GM19035 (cell line): ENCODE measurements around the gene GLIPR1.
"Not testable (repeated sequence)": the region's sequence is repeated elsewhere in the genome, so short reads cannot be mapped to it uniquely, and the experiment has no call there.

Experiments used
- ATAC-seq: cut with Tn5 transposase; IDR thresholded peaks from one replicate; pipeline ENCODE4 v1.9.1; 2021; ENCODE audit not compliant: unreplicated experiment

The GLIPR1 gene

DNA sequence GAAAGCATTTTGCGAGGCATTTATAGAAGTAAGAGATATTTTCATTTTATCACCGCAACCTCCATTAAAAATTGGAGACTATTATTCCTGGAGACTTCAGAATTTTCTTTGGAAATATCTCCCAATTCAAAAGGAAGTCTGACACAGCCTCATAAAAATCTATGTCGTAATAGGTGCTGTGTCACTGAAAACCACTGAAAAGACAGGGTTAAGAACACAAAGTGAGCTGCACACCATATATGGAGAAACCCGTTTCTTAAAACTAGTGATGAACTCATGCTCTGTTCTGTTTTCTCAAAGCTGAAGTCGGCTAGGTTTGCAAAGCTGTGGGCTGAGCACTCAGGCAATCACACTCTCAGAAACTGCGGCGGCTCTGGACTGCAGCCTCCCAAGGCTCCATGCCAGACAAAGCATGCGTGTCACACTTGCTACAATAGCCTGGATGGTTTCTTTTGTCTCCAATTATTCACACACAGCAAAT, at the start of gene GLIPR1:
GLIPR1 (plus strand) TSS at position 287 of the 481 bp plus-strand sequence; CDS start at position 413, 126 bp downstream.
- ATAC-seq, result peak; percentile 90

DNA sequence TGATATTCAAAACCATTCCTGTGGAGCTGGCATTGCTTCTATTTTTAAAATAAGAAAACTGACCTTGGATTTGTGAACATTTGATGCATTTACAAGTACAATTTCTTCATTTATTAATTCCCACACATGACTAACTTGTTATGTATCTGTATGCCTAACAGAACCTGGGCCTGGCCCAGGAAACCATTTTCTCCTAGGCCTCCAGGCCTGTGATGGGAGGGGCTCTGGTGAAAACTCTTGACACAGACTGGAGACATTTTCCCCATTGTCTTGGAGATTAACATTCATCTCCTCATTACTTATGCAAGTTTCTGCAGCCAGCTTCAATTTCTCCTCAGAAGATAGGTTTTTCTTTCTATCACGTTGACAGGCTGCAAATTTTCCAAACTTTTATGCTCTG, 47.6 kb upstream of the GLIPR1 start:
- no peak for ATAC-seq

DNA sequence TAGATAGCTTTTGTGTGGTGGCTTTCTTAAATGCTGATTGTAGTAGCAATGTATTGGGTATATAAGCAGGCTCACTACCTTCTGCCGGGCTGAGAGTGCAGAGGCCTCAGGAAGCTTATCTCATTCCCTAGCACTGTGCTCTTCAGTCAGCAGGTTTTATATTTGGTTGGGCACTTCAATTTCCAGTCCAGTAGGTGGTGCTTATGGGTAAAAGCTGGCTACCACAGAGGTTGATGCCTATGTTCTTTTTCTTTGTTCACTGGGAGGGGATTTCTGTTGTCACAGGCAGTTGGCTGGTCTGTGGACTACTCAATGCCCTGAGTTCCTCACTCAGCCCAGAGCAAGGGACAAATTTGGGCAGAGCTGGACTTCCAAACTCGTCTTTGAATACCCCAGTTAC, 43.0 kb upstream of the GLIPR1 start:
- peak; percentile 71 for ATAC-seq

DNA sequence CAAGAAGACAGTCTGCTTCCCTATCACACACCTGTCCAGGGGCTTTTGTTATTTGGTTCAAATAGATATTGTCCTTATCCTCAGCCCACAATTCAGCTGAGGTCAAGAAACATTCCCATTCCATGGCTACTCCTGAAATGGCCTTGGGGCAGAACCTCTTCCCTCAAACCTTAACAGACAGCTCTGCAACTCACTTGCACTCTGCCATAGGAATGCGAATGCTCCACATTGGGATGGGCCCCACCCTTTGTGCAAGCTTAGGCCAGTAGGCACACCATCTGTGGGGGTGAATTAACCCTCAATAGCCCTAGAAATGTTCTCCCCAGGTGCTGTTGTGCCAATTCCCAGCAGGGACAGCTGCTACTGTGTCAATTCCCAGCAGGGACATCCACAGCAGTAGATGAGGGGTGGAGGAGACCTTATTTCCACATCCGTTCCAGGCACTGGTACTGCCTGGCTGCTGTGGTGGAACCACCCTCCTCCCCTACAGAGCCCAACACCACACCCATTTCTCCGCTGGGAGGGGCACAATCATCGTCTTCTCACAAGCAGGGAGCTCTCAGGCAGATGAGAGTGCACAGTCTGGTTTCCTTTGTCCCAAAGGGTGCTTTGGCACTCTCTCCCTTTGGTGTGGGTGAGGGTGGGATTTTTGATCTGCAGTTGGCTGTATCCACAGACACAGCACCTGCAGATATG, 42.3 kb upstream of the GLIPR1 start:
- no peak for ATAC-seq

DNA sequence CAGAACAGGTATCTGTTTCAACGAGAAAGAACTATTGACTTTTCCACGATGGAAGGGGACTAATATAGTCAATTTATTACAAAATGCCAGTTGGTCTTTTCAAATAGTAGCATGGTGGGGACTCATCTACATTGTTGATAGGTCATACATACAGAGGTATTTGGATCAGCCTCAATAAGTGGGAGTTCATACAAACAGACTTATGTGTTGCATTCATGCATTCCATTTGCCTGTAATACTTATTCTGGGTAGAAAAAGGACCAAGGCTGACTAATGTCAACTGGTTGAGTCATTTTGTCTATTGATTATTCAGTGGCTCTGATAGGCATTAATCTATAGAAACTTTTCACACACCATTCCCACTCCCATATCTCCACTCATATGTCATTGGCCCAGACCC, 41.5 kb upstream of the GLIPR1 start:
- ATAC-seq, result no peak

DNA sequence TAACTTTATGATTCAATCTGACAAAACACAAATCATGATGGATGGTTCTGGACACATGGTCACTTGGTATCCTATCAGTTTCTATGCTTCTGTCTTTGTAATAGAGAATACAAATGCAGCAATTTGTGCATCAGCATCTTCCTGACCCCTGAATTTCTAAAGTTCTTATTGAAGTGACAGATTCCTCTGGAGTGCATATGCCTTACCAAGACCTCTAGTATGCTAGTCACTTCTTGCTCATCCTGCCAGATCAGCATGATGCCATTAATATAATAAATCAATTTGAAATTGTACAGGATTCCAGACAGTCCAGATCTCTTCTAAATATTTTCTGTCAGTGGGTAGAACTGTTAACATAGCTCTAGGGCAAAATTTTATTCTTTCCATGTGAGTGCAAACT, 40.6 kb upstream of the GLIPR1 start:
- ATAC-seq, result no peak

DNA sequence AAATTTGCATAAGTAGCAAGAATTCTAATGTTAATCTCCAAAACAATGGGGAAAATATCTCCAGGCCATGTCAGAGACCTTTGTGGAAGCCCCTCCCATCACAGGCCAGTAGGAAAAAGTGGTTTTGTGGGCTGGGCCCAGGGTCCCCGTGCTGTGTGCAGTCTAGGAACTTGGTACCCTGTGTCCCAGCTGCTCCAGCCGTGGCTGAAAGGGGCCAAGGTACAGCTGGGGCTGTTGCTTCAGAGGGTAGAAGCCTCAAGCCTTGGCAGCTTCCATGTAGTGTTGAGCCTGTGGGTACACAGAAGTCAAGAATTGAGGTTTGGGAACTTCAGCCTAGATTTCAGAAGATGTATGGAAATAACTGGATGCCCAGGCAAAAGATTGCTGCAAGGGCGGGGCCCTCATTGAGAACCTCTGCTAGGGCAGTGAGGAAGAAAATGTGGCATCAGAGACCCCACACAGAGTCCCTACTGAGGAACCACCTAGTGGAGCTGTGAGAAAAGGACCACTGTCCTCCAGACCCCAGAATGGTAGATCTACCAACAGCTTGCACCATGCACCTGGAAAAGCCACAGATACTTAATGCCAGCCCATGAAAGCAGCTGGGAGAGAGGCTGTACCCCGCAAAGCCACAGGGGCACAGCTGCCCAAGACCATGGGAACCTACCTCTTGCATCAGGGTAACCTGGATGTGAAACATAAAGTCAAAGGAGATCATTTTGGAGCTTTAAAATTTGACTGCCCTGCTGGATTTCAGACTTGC, 38.7 kb upstream of the GLIPR1 start:
- not testable (repeated sequence) for ATAC-seq

DNA sequence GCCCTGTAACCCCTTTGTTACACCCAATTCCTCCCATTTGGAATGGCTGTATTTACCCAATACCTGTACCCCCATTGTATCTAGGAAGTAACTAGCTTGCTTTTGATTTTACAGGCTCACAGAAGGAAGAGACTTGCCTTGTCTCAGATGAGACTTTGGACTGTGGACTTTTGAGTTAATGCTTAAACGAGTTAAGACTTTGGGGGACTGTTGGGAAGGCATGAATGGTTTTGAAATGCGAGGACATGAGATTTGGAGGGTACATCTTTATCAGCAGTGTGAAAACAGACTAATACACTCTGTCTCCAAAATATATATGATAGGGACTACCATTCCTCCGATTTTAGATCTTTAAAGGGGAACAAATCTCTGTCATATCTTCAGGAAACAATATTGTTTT, 38.1 kb upstream of the GLIPR1 start:
- ATAC-seq, result not testable (repeated sequence)

DNA sequence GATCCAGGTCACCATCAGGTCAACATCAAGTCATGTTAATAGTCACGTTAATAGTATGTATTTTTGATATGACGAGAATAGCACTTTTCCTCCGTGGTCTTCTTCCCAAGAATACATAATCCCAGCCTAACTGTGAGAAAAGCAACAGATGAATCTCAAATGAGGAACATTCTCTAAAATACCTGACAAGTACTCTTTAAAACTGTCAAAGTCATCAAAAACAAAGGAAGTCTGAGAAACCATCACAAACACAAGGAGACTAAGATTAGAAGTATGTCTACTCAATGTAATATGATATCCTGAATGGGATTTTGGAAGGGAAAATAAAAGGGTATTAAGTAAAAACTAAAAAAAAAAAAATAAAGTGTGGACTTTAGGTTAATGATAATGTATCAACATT, 36.8 kb upstream of the GLIPR1 start:
- no peak for ATAC-seq

DNA sequence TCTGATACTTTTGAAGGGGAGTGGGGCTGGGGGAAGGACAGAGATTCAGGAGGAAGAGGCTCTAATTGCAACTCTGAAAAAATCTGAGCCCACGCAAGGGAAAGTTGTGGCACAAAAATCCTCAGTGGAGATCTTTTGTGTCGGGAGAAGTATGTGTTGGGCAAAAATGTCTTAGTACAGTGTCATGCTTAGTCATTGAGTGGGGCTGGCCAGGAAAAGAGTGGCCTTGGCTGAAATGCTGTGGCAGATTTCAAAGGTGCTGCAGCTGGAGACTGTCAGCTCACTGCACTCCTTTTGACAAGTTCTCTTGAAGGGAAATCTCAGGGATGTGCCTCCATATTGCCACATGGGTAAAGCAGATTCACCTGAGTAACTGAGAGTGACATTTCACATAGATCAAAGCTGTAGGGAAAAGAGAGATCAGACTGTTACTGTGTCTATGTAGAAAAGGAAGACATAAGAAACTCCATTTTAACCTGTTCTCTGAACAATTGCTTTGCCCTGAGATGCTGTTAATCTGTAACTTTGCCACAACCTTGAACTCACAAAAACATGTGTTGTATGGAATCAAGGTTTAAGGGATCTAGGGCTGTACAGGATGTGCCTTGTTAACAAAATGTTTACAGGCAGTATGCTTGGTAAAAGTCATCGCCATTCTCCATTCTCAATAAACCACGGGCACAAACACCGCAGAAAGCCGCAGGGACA, 36.0 kb upstream of the GLIPR1 start:
- ATAC-seq, result no peak

DNA sequence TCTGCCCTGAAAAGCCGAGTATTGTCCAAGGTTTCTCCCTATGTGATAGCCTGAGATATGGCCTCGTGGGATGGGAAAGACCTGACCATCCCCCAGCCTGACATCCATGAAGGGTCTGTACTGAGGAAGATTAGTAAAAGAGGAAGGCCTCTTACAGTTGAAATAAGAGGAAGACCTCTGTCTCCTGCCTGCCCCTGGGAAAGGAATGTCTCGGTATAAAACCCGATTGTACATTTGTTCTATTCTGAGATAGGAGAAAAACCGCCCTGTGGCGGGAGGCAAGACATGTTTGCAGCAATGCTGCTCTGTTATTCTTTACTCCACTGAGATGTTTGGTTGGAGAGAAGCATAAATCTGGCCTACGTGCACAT, 35.4 kb upstream of the GLIPR1 start:
- not testable (repeated sequence) for ATAC-seq

DNA sequence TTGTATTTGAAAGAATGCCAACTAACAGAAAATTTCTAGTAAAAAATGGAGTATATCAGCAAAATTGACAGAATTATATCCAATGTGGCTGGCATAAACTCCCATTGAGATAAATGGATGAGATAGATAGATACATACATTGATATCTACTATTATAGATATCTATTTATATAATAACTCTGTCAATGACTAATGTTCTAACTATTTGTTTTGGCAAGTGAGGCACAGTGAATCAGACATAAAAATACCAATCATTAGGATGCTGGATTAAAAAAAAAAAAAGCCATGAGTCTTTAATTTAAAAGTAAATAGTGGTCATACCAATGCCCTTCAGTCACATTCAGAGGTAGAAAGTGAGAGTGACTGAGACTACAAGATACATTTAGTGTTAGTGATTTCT, 33.7 kb upstream of the GLIPR1 start:
- ATAC-seq, result no peak

DNA sequence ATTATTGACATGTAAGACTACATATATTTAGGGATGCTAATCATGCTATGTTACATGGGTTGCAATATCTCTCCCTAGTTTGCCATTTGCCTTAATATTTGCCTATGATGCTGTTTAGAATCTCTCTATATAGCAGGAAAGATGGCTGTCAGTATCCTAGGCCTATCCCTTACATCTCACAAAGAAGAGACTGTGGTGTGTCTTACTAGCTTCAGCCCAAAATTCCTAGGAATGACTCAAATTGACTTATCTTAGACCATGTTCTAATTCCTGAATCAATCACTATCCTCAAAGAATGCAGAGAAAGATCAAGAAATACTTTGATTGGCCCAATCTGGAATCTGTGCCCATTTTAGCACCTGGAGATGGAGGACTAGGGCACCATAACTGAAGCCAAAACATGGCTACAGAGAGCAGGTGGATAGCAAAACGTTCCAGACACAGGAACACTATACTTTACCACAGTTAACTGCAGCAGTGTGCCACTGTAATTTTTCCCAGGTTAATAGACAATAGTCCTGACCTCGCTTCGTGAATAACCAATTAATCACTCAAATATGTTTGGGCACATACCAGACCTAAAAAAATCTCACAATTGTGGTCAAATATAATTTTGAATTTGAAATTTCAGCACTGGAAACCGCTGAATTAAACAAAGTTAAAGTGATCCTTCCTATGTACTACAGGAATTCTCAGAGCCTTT, 32.7 kb upstream of the GLIPR1 start:
- ATAC-seq, result no peak

DNA sequence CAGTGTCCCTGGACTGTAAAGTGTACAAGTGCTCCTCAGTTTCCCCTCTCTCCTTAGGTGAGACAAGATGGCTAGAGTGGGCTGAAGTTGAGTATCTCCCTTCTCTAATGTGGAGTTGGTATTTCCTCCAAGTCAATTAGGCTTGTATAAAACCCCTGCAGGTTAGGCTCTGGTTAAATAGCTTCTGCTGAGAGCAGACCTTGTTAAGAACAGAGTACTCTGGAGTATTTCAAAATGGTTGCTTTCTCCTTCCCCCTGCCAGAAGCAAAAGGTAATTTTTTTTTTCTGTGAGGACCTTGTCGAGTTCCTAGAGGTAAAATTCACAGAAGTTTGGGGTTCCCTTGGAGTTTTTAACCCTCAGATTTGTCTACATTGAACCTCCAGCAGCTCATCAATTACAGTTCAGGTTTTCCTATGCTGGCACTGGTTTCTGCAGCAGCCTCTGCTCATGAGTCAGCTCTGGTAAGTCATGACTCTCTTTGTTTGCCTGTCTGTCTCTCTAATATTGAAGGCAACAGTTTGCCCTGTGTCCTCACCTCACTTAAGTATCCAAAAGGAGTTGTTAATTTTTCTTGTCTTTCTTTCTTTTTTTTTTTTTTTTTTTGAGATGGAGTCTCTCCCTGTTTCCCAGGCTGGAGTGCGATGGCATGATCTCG, 27.8 kb upstream of the GLIPR1 start:
- ATAC-seq, result no peak

DNA sequence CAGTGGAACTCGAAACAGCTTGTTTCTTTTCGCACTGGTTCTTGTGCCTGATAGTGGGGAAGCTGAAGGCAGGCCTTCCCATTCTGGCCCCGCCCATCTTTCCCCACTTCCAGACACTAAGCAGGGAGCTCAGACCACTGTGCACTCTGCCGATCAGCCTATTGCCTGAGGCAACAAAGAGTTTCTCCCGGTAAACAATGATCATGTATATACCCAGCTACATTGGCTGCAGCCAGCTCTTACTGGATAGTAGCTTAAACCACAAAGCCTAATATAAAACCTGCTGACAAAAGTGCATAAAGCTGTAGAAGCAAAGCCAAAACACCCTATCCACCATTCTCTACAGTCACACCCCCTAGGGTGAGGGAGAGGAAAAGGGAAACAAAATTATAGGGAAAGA, 24.7 kb upstream of the GLIPR1 start:
- no peak for ATAC-seq

DNA sequence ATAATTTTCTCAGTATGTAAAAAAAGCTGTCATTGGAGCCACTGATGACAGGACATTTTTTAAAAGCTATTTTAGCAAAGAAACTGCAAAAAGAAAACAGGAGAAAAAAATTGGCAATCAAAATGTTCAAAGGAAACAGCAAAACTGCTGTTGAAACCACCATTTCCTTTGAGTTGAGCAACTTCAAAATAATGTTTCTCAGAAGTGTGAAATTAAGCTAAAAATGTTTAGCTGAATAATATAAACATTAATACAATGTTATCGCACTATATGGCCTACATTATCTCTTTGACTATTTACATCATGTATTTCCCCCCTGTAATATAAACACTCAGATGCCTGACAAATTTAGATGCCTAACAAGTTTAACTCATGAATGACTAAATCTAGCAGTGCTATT, 23.4 kb upstream of the GLIPR1 start:
- ATAC-seq, result no peak

DNA sequence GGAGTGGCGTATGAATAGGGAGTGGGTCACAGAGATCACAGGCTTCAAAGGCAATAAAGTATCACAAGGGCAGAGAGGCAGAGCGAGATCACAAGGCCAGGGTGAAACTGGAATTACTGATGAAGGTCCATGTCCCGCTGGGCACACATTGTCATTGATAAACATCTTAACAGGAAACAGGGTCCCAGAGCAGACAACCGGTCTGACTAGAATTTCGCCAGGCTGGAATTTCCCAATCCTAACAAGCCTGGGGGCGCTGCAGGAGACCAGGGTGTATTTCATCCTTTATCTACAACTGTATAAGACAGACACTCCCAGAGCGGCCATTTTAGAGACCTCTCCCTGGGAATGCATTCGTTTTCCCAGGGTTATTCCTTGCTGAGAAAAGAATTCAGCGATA, 22.7 kb upstream of the GLIPR1 start:
- not testable (repeated sequence) for ATAC-seq

DNA sequence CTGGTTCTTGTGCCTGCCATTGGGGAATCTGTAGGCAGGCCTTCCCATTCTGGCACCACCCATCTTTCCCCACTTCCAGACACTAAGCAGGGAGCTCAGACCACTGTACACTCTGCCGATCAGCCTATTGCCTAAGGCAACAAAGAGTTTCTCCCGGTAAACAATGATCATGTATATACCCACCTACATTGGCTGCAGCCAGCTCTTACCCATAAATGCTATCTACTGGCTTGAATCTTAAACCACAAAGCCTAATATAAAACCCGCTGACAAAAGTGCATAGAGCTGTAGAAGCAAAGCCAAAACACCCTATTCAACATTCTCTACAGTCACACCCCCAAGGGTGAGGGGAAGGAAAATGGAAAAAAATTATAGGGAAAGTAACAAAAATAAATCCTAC, 20.8 kb upstream of the GLIPR1 start:
- no peak for ATAC-seq

DNA sequence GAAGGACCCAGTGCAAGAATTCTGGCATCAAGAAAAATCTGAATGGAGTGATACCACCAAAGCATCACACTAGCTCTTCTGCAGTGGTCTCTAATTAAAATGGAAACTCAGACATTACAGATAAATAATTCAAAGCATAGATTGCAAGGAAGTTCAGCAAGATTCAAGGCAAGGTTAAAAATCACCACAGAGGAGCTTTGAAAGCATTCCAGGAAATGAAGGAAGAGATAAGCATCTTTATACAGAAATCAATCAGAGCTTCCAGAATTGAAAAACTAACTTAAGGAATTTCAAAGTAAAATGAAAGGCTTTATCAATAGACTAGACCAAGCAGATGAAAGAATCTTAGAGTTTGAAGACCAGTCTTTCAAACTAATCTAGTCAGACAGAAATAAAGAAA, 20.4 kb upstream of the GLIPR1 start:
- ATAC-seq, result no peak
